HG02759 (cell line): ENCODE results near the gene ANKRD39.
"Not testable (repeated sequence)": the region's sequence is repeated elsewhere in the genome, so short reads cannot be mapped to it uniquely, and the experiment has no call there.

Source experiments
- ATAC-seq: cut with Tn5 transposase; IDR thresholded peaks from one replicate; pipeline ENCODE4 v1.9.1; 2021; ENCODE audit warnings: mild to moderate bottlenecking, moderate library complexity; ENCODE audit not compliant: unreplicated experiment

ANKRD39 gene

DNA sequence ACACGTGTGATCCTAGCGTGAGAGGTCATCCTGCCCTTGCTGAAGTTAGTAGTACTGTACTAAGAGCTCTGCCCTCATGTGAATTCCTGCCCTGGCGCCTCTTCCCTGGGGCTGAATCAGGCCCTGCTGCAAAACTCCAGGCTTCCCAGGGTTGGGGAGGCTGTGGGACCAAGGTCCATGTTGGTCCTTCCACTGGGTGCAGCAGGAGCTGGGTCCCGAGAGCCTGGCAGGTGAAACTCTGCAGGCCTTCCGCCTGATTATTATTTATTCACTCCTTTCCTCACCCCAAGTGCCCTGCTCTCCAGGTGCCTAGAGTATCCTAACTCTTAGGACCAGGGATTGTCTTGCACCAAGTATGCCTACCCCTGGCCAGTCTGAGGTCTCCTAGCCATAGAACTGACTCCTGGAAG lies 47.0 kb downstream of the ANKRD39 start:
- no peak for ATAC-seq

DNA sequence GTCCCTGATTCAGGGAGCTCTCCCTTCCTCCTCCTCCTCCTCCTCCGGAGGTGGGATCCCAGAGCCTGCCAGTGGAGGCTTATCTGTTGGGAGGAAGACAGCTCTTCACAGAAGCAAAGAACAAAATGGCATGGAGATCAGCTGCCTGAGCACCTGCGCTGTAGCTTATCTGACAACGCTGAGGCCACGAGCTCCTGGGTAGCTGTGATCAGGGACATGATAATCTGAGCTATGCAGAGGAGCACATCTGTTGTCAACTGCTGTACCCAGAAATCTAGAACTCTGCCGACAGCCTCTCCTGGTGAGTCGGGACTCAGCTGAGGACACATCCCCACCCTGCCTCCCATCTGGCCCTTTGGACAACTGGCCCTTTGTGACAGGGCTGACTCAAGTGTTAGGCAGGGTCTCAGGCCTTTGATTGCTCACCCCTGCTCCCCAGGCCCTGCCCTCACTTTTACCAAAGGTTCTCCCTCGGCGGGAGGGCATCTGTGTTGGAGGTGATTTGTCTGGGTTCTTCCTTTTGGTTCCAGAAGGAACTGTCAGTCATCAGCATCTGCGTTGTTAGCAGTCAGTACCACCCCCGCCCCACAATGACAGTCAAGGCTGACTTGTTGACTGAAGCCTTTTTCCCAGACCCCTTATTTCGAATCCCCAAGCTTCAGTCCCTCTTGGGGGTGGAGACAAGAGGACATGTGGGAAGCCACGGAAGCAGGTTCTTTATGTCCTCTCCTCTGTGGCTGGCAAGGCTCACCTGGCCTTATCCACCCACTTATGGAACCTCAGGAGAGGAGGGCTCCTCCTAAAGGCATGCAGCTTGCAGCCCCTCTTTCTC lies 47.6 kb downstream of the ANKRD39 start:
- no peak for ATAC-seq

- no peak for ATAC-seq
These were observed 48.5 kb downstream of the ANKRD39 start for GRCh38 chr2:96809216-96809882.

GRCh38 chr2:96808176-96808837 lies 49.5 kb downstream of the ANKRD39 start:
- ATAC-seq: no peak

DNA sequence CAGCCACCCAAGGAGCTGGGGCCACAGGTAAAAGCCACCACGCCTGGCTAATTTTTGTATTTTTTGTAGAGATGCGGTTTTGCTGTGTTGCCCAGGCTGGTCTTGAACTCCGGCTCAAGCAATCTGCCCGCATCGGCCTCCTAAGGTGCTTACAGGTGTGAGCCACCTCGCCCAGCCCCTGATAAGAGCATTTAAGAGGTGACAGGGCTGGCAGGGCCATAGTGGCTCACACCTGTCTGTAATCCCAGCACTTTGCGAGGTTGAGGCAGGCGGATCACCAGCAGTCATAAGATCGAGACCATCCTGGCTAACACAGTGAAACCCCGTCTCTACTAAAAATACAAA lies 50.7 kb downstream of the ANKRD39 start:
- ATAC-seq: no peak

- peak; percentile 65 for ATAC-seq
These were observed 51.2 kb downstream of the ANKRD39 start for GRCh38 chr2:96806468-96807126.

DNA sequence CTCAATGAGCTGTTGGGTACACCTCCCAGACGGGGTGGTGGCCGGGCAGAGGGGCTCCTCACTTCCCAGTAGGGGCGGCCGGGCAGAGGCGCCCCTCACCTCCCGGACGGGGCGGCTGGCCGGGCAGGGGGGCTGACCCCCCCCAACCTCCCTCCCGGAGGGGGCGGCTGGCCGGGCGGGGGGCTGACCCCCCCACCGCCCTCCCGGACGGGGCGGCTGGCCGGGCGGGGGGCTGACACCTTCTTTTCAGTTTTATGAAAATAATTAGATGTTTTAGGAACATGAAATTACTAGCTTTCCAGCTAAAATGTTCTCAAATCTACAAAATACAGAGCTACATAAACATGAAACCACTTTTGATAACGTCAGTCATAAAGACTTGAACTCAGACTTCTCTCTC lies 51.9 kb downstream of the ANKRD39 start:
- not testable (repeated sequence) for ATAC-seq

DNA sequence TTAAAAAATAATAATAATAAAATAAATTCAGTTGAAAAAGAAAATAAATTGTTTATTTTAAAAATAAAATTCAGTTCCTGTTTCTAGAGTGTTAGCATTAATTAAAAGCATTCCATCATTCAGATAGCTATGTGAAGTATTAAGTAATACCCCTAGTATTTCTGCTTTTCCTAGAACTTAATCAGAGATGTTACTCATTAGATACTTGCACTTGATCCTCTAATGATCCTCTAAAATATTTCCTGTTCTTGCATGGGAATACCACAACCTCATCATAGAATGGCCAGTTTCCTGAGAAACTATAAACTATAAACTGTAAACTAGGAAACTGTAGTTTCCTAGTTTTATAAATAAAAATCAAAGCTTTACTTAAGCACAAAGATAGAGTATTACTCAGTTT lies 52.8 kb downstream of the ANKRD39 start:
- ATAC-seq: no peak

GRCh38 chr2:96802721-96803120 lies 55.1 kb downstream of the ANKRD39 start:
- ATAC-seq: no peak

GRCh38 chr2:96801786-96802595 lies 55.8 kb downstream of the ANKRD39 start:
- no peak for ATAC-seq

GRCh38 chr2:96801005-96801785 lies 56.6 kb downstream of the ANKRD39 start:
- peak; percentile 84 for ATAC-seq

GRCh38 chr2:96800061-96801004 lies 57.5 kb downstream of the ANKRD39 start:
- ATAC-seq: peak; percentile 16

DNA sequence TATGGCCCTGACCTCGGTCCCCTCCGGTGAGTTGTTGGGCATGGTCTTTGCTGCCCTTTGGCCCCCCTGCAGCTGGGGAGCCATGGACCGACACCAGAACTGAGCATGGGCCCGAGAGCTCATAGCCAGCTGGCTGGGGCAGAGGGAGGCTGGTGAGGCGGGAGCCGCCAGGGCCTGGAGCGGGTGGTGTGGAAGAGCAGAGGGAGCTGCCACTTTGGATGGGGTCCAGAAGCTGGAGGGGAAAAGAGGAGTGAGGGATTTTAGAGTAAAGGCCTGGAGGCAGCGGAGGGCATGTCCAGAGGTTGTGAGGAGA lies 58.2 kb downstream of the ANKRD39 start:
- no peak for ATAC-seq

DNA sequence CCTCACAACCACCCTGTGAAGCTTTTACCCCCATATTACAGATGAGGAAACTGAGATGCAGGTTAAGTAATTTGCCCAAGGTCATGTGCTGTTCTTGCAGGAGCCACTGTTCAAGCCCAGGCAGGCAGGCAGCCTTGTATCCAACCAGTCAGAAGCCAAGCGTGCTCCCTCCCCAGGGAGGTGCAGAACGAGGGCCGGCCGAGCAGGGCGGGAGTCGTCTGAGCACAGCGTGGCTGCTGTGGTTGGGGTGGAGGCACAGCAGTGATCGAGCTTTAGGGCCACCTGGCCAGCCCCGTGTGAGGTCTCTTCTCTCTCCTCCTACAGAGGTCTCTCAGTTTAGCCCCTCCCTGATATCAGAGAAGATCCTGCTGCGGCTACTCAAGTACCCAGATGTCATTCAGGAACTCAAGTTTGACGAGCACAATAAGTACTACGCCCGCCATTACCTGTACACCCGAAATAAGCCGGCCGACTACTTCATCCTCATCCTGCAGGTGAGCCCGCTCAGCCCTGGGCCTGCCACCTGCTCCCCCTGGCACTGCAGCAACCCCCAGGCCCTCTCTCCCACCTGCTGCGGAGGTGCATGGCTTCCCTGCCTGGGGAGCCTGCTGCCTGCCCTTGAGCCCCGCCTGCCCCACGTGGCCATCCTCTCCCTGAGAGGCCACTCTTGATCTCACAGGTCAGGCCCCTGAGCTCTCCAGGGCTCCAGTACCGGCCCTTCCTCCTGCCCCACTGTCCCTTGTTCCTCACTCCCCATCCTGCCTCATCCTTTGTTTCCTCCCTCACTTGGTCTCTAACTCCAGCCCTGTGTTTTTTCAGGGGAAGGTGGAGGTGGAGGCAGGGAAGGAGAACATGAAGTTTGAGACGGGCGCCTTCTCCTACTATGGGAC lies 58.8 kb downstream of the ANKRD39 start:
- no peak for ATAC-seq
